Hepatocyte (in vitro differentiated cells): Measurements from ENCODE around the gene TBC1D22B. TPM values are rescaled to one million over a fixed set of nuclear protein-coding genes. Genes with fewer than 3 reads are reported as not detected.
"Not testable (repeated sequence)": the region's sequence is repeated elsewhere in the genome, so short reads cannot be mapped to it uniquely, and the experiment has no call there.

Source experiments
- DNase-seq: peaks from one replicate; pipeline ENCODE4 v3.0.0-alpha.2; 2016; ENCODE audit warnings: low spot score
- H2AFZ ChIP-seq: fragments of 200-600 bp; sonication (generic); 2 replicates; pipeline ENCODE4 v1.6.0; 2016; ENCODE audit warnings: antibody characterized with exemption, mild to moderate bottlenecking
- H3K27ac ChIP-seq: fragments of 200-600 bp; sonication (generic); 2 replicates; pipeline ENCODE4 v1.5.1; 2016; ENCODE audit warnings: mild to moderate bottlenecking
- H3K27me3 ChIP-seq: fragments of 200-600 bp; sonication (generic); 2 replicates; pipeline ENCODE4 v1.6.1; 2016
- H3K36me3 ChIP-seq: fragments of 200-600 bp; sonication (generic); replicated peaks from 2 replicates; pipeline ENCODE4 v1.5.1; 2016; ENCODE audit warnings: low read depth; ENCODE audit not compliant: insufficient read depth
- H3K4me1 ChIP-seq: fragments of 200-600 bp; sonication (generic); 2 replicates; pipeline ENCODE4 v1.5.1; 2016; ENCODE audit warnings: mild to moderate bottlenecking, moderate library complexity; ENCODE audit not compliant: insufficient read depth
- H3K4me2 ChIP-seq: fragments of 200-600 bp; sonication (generic); 2 replicates; pipeline ENCODE4 v1.6.0; 2016
- H3K4me3 ChIP-seq: fragments of 200-600 bp; sonication (generic); 2 replicates; pipeline ENCODE4 v1.5.1; 2016; ENCODE audit warnings: mild to moderate bottlenecking
- H3K79me2 ChIP-seq: fragments of 200-600 bp; sonication (generic); 2 replicates; pipeline ENCODE4 v1.6.0; 2017; ENCODE audit warnings: mild to moderate bottlenecking
- H3K9me2 ChIP-seq: fragments of 200-600 bp; sonication (generic); replicated peaks from 2 replicates; pipeline ENCODE4 v1.6.0; 2017; ENCODE audit warnings: mild to moderate bottlenecking; ENCODE audit not compliant: insufficient read depth
- H3K9me3 ChIP-seq: fragments of 200-600 bp; sonication (generic); 2 replicates; pipeline ENCODE4 v1.5.1; 2016; ENCODE audit warnings: low read depth, mild to moderate bottlenecking
- H4K20me1 ChIP-seq: fragments of 200-600 bp; sonication (generic); 2 replicates; pipeline ENCODE4 v1.6.0; 2016; ENCODE audit warnings: mild to moderate bottlenecking; ENCODE audit not compliant: insufficient read depth, poor library complexity, severe bottlenecking
- EZH2 ChIP-seq: fragments of 200-600 bp; sonication (generic); IDR thresholded peaks from 2 replicates; pipeline ENCODE4 v1.6.1; 2016; ENCODE audit warnings: antibody characterized with exemption, mild to moderate bottlenecking, borderline replicate concordance
- EZH2phosphoT487 ChIP-seq: fragments of 200-600 bp; sonication (generic); IDR thresholded peaks from one replicate; pipeline ENCODE4 v1.6.1; 2018; ENCODE audit warnings: antibody characterized with exemption, mild to moderate bottlenecking, low read depth, moderate library complexity; ENCODE audit not compliant: unreplicated experiment, severe bottlenecking
- WGBS: methylation state at CpG from one replicate; pipeline ENCODE4 v1.1.6; 2016; ENCODE audit warnings: low lambda C conversion rate; ENCODE audit errors: missing lambda C conversion rate; 5-methylcytosine and 5-hydroxymethylcytosine counted together
- polyA plus RNA-seq: library from polyadenylated mRNA; unstranded; fragments of >200 nt; fragmentation: Nextera tagmentation; extraction: Ambion mirVana; gene quantifications from 2 replicates; pipeline ENCODE4 v1.2.1, GENCODE V29; 2016
- total RNA-seq: library from RNA; depleted of rRNA; stranded (reverse); fragments of >200 nt; gene quantifications from 2 replicates; pipeline ENCODE4 v1.2.3, GENCODE V29; 2014
- TF ChIP-seq, protein P1 (sequence below): fragments of 200-600 bp; sonication (generic); IDR thresholded peaks from 2 replicates; pipeline ENCODE4 v1.5.1; 2016; ENCODE audit warnings: antibody characterized with exemption, mild to moderate bottlenecking; ENCODE audit not compliant: poor library complexity

Gene TBC1D22B
- total and polyA plus RNA-seq, 2 experiments from 2014 or later = 5.2 to 8.2 TPM

- no peak overlapping the region for H3K27ac ChIP-seq
- no peak overlapping the region for H2AFZ ChIP-seq
- H3K4me1 ChIP-seq = no peaks in the 10 kb centered on the region
- no peak for TF ChIP-seq EZH2
- no peak for TF ChIP-seq EZH2phosphoT487
- TF ChIP-seq, protein P1, sequence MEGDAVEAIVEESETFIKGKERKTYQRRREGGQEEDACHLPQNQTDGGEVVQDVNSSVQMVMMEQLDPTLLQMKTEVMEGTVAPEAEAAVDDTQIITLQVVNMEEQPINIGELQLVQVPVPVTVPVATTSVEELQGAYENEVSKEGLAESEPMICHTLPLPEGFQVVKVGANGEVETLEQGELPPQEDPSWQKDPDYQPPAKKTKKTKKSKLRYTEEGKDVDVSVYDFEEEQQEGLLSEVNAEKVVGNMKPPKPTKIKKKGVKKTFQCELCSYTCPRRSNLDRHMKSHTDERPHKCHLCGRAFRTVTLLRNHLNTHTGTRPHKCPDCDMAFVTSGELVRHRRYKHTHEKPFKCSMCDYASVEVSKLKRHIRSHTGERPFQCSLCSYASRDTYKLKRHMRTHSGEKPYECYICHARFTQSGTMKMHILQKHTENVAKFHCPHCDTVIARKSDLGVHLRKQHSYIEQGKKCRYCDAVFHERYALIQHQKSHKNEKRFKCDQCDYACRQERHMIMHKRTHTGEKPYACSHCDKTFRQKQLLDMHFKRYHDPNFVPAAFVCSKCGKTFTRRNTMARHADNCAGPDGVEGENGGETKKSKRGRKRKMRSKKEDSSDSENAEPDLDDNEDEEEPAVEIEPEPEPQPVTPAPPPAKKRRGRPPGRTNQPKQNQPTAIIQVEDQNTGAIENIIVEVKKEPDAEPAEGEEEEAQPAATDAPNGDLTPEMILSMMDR = no peak
- no peak for DNase-seq
- H3K36me3 ChIP-seq = peaks cover 2% of the 10 kb centered on the region
- H3K4me3 ChIP-seq = no peak overlapping the region
- no peak overlapping the region for H3K4me2 ChIP-seq
- H3K9me3 ChIP-seq = no peaks in the 10 kb centered on the region
- WGBS = 70% methylated on average over 2 of the region's 2 CpGs
- no peaks in the 10 kb centered on the region for H3K27me3 ChIP-seq
- no peaks in the 10 kb centered on the region for H3K79me2 ChIP-seq
- no peaks in the 10 kb centered on the region for H4K20me1 ChIP-seq
- no peaks in the 10 kb centered on the region for H3K9me2 ChIP-seq
These were observed 30.7 kb downstream of the TBC1D22B start for GRCh38 chr6:37288247-37288646.

DNA sequence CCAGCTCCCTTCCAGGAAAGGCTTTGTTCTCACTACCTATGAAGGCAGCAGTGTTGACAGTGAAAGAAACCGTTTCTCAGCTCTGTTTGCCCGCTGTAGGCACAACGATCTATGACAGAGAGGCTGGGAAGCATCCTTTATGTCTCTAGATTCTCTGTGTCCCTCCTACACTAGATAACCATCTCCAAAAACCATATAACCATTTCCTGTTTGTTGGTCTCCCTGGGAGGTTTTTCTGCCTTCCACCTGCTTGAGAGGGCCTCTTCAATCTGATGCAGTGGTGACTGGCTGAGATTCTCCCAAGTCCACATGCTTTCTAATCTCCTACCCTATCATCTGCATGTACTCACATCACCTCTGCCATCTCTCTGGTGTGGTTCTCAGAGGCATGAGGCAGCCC lies 32.4 kb downstream of the TBC1D22B start:
- no peak overlapping the region for H3K4me3 ChIP-seq
- H3K79me2 ChIP-seq = no peaks in the 10 kb centered on the region
- no peaks in the 10 kb centered on the region for H4K20me1 ChIP-seq
- 89% methylated on average over 3 of the region's 3 CpGs for WGBS
- H3K4me1 ChIP-seq = no peaks in the 10 kb centered on the region
- no peaks in the 10 kb centered on the region for H3K9me3 ChIP-seq
- no peaks in the 10 kb centered on the region for H3K9me2 ChIP-seq
- TF ChIP-seq, protein P1 = no peak
- TF ChIP-seq EZH2phosphoT487 (no peak), EZH2 (no peak)
- no peak overlapping the region for H2AFZ ChIP-seq
- H3K27me3 ChIP-seq = no peaks in the 10 kb centered on the region
- H3K27ac ChIP-seq = no peak overlapping the region
- no peak for DNase-seq
- H3K4me2 ChIP-seq = no peak overlapping the region
- peaks cover 2% of the 10 kb centered on the region for H3K36me3 ChIP-seq

GRCh38 chr6:37293426-37293825 lies 35.9 kb downstream of the TBC1D22B start:
- Histone ChIP-seq H3K9me3 (no peaks in the 10 kb centered on the region), H3K79me2 (no peaks in the 10 kb centered on the region), H3K9me2 (no peaks in the 10 kb centered on the region), H4K20me1 (no peaks in the 10 kb centered on the region), H3K4me3 (no peak overlapping the region), H3K27ac (no peak overlapping the region), H3K4me1 (no peaks in the 10 kb centered on the region), H3K27me3 (no peaks in the 10 kb centered on the region), H2AFZ (no peak overlapping the region), H3K4me2 (no peak overlapping the region), H3K36me3 (no peaks in the 10 kb centered on the region)
- TF ChIP-seq EZH2phosphoT487 (no peak), EZH2 (no peak)
- TF ChIP-seq, protein P1 = no peak
- DNase-seq = no peak

- DNase-seq, H3K79me2 ChIP-seq, H3K4me3 ChIP-seq, H3K27ac ChIP-seq, H3K9me3 ChIP-seq, H2AFZ ChIP-seq, H4K20me1 ChIP-seq, H3K4me1 ChIP-seq, H3K4me2 ChIP-seq, H3K27me3 ChIP-seq, H3K9me2 ChIP-seq, H3K36me3 ChIP-seq: not testable (repeated sequence)
These were observed 40.1 kb downstream of the TBC1D22B start for GRCh38 chr6:37297637-37298036.
